ENCODE results near the gene FDXR.
A peak's percentile ranks its signal among the peaks of the same experiment; 100 is the strongest.

FDXR gene

DNA sequence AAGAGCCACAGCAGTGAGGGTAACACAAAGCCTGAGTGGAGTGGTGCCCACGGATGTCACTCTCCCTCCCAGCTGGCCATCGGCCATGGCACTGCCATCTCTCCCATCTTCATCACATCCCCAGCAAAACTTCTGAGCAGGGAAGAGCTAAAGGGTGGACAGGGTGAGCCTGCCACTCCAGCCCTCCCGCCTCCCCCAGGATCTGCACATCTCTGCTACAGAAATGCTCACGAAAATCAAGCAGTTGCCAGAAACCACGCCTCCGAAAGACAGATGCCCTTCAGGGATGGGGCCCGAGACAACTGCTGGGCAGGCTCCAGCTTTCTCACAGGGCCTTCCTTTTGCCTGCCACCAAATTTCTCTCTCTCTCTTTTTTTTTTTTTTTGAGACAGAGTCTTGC lies 16.7 kb downstream of the FDXR start:
- no peak for DNase-seq

DNA sequence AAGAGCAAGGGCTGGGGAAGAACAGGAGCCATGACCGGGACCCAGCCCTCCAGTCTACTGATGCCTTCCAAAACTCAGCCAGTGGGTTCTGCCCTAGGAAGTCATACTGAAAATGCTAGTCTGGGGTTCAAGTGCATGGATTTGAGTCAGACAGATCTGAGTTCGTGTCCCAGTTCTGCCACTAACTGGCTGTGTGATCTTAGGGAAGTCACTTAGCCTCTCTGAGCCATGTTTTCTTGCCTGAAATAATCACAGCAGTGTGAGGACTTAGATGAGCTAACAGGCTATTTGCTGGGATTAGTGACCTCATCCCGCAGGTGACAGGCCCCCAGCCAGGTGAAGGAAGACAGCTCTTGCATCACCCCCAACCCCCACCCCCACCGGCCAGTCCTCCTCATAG lies 17.5 kb downstream of the FDXR start:
- DNase-seq: no peak

DNA sequence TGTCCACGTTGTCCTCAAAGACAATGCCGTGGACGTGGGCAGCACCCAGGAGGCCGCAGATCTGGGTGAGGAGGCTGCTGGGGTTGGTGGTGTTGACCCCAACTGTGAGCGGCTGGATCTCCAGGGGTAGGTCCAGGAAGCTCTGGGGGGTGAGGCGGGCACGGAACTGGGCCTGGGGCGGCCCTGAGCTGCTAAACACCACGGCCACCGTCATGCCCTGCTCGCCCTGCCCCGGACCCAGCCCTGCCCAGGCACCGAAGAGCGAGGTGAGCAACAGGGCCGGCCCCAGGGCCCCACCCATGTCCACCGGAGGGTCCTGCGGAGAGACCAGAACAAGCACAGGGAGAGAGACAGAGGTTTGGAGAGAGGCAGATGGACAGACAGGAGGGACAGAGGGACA lies 18.0 kb downstream of the FDXR start:
- DNase-seq: no peak

DNA sequence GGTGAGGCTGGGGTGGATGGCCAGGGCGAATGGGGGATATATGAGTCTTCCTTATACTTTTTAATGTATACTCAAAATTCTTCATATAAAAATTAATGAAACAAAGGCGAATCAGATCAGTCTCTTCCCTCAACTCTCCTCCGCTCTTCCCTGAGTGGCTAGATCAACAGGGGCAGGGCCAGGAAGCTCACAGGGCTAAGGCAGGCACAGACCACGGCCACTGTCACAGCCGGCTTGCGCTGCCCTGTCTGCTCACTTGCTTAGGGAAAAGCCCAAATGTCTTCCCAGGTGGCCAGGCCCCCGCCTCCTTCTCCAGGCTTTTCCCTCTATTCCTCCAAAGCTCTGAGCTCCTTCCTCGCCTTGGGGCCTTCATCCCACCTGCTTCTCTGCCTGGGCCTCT lies 19.1 kb downstream of the FDXR start:
- DNase-seq: no peak

DNA sequence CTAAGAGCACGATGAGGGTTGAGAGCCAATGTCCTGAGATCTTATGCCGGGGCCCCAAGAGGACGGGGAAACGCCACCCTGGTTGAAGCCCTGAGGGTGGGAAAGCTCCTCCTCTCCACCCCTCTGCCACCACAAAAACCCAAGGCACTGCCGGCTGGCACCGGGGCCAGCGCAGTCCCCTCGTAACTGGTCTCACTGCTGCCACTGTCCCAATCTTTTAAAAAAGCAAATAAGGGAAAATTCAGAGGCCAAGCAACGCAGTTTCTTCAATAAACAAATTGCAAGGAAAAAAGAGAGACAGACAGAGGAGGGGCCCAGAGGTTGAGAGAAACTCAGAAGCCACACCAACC lies 19.8 kb downstream of the FDXR start:
- no peak for DNase-seq

DNA sequence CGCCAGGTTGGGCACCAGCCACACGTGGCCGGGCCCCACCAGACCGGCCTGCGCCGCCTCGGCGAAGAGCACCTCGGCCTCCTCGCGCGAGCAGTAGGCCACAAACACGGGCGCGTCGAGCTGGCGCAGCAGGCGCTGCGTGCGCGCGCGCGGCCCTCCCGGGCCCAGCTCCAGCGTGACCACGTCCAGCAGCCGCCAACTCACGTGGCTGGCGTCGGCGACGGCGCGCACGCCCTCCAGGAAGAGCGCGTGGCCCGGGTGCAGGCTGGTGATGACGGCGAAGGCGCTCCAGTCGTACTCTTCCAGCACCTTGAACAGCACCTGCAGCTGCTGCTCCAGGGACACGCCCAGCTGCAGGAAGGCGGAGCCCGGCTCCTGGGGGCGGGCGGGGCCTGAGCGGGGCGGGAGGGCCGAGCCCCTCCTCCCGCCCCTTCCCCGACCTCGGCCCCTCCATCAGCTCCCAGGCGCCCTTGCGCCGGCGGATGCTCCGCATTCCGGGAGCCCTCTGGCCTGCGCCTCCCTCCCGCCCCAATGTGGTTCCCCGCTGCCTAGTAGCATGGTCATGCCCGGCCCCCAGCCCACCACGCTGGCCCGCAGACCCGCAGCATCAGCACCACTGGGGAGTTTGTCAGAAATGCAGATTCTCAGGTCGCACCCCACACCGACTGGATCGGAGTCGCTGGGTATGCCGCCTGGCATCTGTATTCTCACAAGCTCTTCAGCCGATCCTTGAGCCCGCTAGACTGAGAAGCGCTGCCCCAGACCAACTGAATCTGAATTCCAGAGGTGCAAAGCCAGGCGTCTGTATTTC lies 20.4 kb downstream of the FDXR start:
- DNase-seq: peak; percentile 68

DNA sequence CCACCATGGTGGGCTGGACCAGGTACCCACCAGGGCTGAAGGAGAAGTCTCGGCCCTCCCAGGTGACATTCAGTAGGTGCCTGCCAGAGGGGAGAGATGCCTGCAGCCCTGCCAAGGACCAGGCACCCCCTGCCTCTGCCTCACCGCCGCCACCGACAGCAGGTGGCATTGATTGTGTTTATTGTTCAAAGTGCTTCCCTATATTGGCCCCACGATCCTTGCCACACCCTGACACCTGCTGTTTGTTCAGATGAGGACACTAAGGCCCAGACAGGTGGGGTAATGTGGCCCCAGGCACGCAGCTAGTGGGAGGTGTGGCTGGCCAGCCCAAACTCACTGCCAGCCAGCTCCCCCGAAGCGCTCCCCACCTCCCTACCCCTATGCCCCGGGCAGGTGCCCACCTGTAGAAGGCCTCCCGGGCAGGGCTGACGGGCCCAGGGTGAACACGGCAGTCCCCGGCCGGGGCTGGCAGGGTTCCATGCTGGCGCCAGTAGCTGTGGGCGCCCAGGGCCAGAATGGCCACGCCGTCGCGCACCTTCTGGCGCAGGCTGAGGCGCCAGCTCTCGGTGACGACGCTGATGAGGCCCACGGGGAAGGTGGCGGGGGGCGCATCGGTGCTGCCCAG lies 21.1 kb downstream of the FDXR start:
- no peak for DNase-seq

DNA sequence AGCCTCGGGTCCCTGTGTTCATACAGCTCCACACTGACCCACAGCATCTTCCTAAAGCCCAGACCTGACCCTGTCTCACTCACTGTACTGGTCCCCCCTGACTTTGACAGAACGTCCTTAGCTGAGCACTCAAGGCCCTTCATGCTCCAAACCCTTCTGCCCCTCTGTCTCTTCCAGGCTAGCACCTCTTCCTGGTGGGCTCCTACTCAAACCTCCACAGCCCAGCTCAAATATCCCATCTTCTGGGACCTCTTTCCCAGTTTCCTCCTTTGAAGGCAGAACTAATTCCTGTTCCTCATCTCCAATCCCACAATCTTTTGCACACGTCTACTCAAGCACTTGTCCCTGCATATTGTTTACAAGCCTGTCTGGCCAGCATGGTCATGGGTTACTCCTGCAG lies 21.9 kb downstream of the FDXR start:
- DNase-seq: no peak

DNA sequence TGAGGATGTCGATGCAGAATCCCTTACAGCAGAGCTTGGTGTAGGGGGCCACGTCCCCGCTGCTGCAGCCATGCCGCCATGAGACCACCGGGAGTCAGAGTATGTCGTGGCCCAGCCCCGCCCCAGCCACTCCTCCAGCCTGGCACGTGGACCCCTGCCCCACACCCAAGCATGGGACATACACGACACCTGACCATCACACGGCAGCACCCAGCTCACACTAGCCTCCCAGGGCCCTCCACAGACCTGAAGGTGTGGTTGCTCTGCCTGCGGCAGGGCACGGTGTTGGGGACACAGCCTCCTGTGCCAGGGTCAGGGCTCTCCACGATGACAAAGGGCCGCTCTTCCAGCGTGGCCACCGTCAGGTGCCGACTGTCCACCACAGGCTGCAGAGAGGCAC lies 22.5 kb downstream of the FDXR start:
- DNase-seq: no peak

DNA sequence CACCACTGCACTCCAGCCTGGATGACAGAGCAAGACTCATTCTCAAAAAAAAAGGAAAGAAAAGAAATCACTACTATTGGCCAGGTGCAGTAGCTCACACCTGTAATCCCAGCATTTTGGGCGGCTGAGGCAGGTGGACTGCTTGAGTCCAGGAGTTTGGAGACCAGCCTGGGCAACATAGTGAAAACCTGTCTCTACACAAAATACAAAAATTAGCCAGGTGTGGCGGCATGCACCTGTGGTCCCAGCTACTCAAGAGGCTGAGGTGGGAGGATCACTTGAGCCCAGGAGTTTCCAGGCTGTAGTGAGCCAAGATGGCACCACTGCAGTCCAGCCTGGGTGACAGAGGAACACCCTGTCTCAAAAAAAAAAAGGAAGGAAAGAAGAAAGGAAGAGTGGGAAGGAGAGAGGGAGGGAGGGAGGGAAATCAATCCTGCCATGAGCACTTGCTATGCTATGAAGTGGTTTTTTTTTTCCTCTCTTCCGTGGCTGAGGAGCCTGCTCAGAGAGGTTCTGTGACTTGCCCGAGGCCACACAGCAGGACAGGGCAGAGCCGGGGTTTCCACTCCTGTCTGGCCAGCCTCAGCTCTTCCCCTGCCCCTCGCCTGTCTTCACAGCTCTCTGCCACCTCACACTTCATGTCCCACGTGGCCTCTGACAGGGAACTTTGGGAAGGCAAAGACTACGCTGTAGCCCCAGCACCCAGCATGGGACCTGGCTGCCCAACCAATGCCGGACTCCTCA lies 24.0 kb downstream of the FDXR start:
- no peak for DNase-seq

DNA sequence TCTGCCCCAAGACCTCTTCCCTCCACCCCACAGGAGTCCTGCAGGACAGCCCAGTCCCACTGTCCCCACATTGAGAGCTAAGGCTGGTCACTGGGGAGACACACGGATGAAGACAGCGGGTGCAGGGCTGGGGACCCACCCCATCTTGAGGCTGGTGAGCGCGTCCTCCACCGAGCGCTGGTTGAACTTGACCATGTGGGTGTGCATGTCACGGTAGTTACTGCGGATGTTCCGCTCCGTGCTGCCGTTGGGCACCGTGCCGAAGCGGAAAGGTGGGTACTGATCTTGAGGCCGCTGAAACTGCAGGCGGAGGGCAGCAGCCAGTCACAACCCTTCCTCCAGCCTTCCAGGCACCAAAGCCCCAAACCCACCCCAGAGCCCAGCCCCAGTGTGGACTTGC lies 26.2 kb downstream of the FDXR start:
- DNase-seq: no peak

DNA sequence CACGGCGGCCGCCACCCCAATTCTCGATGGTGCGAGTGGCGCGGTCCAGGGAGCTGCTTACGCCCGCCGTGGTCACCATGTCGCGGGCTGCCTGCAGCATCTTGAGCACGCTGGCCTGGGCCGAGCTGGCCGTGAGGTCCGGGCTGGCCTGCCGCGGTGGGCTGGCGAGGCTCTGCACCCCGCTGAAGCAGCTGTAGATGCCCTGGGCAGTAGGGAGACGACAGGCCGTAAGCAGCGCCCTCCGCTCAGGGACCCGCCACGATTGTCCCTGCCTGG lies 29.5 kb downstream of the FDXR start:
- no peak for DNase-seq

DNA sequence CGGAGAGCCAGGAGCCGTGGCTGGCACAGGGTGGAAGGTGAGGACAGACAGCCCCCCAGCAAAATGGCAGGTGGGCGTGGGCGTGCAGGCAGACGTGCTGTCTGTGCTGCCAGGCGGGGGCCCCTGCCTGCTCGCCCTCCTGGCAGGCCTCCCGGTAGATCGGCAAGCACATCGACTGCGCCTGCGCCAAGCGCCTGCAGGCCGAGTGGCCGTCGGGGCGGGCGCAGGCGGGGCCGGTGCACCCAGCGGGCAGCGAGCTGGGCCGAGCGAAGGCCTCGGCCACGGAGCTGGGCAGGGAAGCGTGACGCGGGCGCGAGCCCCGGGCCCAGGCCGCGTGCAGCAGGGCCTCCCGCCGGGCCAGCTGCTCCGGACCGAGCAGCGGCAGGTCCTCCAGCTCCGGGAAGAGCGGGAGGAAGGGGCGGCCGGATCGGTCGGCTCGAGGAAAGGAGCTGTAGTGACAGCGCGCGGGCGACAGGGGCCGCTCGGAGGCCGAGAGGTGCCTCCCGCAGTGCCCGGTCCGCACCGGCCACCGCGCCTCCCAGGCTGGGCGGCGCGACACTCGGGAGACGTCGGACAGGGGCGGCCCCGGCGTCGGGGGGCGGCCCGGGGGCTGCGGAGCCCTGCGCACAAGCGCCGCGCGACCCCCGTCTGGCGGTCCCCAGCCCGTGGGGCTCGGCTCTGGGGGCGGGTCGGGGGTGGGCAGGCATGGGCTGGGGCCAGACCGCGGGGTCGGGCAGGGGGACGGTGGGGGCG lies 30.0 kb downstream of the FDXR start:
- no peak for DNase-seq

DNA sequence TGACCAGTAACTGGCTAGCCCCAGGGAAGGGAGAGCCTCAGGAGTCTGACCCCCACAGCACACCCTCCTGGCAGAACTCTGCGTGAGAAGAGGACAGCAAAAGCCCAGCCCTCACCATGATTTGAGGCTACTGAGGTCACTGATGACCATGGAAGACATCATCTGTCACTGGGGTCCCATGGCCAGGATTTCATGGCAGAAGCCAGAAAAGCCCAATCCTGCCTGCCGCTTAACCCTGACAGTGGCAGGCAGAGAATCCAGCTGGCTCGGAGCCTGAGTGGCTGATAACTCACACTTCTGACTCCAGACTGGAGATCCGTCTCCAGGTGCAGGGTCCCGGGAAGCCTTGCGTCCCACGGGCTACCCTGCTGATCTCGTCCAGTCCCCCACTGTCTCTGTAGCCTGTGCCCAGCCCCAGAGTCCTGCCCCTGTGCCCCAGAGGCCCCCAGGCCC lies 30.6 kb downstream of the FDXR start:
- DNase-seq: no peak

DNA sequence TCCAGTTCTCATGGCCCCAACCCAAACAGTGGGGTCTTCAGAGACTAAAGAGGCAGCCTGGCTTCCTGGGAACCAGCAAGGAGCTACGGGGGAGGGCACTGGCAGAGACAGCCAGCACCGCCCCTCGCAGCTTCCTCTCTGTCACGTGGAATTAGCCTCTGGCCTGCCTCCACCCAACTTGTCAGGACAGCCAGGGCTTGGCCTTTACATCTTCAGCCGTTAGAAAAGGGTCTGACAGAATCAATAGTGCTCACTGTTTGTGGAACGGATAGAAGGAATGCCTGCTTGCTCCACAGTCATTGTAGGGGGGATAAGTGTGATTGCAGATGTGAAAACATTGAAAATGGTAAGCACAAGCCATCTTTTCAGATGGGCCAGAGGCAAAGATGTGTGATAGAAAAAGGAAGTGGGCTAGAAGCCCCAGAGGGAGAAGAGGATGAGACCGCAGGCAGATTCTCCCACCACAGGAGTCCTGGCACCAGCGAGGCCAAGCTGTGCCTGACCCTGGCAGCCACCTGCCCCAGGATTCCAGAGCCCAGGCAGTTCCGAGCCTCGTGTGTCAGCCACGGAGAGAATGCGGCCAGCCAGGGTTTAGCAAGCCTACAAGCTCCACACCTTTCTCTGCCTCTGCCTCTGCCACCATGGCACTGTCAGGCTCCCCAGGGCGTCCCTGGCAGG lies 31.7 kb downstream of the FDXR start:
- no peak for DNase-seq

DNA sequence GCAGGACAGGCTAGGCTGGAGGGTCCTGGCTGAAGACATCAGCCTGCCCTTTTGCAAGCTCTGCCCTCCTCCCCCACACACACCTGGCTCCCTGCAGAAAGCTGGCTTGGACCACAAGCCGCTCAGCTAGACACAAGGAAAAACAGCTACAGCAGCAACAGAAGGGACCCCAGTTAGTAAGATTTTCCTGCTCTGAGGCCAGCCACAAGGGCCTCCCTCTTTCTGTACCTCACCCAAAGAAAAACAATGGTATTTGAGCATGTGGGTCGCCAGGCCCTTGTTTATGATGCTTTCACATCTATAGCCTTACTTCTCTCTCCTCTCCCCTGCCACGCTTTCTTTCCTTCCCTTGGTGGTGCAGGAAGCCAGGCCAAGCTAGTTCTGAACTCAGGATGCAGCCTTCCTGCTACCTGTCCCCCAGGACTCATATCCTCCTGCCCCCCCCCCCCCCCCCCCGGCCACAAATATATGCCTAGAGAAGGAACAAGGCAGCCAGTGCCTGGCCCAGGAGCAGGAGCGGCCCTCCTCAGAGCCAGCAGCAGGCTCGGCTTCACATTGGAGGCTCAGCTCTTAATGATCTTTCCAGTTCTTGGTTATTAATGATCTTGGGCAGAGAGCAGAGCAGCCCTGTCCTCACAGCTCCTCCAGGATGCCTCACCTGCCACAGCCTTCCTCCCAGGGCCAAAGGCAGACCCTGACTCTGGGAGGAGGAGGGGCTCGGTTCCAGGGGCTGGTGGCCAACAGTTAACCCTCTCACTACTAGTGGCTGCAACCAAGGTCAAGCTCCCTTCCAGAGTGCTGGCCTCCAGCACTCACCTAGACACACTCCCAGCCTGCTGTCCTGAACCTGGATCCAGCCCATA lies 32.6 kb downstream of the FDXR start:
- no peak for DNase-seq

DNA sequence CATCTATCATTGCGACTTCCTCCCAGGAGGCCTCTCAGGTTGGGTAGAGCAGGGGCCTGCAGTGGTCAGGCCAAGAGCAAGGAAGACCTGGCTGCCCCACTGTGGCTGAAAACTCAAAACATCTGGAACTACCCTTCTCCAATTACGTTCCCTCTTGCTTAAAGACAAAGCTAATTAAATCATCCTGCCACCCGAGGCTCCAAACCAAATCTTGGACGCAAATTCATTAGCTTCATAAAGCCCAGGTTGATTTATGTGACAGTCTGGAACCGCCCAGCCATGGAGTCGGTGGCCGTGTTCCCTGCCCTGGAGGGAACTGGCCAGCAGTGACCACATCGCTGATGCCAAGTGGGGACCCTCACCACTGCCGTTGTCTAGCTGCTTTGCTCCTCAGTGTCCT lies 34.5 kb downstream of the FDXR start:
- no peak for DNase-seq

DNA sequence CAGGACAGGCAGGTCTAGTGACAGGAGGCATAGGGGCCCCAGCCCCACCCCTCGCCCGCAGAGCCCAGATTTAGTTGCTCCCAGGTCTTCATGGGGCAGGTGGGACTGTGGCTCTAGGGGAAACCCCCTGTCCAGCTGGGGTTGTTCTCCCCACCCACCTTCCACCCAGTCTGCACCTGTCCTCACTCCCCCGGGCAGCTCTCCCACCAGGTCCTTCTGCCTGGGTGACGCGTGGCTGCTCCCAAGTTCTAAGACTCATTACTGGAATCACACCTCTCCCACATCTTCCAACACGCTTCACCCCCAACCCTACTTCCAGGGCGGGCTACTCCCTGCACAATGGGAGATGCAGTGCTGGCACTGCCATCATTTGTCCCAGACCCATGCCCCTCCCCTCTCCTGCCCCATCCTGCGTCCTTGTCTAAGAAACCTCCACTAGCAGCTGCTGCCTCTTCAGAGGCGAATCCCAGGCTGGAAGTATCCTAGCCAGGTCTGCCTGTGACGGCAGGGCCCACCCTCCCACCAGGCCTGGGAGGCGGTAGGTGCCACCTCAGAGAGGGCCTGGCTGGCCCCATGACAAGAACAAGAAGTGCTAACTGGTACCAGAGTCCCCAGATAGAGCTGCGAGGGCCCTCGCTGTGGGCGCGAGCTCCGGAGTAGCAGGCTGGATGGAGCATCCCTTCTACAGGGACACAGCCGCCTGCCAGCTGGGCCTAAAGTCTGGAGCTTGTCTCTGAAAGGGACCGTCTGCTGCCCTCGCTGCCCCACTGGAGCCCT lies 35.9 kb downstream of the FDXR start:
- DNase-seq: no peak

DNA sequence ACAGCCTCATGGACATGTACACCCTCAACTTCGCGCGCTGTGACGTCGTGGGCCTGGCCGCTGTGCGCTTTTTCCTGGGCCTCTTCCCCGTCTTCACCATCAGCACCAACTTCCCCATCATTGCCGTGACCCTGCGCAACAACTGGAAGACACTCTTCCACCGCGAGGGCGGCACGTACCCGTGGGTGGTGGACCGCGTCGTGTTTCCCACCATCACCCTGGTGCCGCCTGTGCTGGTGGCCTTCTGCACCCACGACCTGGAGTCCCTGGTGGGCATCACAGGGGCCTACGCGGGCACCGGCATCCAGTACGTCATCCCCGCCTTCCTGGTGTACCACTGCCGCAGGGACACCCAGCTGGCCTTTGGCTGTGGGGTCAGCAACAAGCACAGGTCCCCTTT lies 36.6 kb downstream of the FDXR start:
- no peak for DNase-seq

DNA sequence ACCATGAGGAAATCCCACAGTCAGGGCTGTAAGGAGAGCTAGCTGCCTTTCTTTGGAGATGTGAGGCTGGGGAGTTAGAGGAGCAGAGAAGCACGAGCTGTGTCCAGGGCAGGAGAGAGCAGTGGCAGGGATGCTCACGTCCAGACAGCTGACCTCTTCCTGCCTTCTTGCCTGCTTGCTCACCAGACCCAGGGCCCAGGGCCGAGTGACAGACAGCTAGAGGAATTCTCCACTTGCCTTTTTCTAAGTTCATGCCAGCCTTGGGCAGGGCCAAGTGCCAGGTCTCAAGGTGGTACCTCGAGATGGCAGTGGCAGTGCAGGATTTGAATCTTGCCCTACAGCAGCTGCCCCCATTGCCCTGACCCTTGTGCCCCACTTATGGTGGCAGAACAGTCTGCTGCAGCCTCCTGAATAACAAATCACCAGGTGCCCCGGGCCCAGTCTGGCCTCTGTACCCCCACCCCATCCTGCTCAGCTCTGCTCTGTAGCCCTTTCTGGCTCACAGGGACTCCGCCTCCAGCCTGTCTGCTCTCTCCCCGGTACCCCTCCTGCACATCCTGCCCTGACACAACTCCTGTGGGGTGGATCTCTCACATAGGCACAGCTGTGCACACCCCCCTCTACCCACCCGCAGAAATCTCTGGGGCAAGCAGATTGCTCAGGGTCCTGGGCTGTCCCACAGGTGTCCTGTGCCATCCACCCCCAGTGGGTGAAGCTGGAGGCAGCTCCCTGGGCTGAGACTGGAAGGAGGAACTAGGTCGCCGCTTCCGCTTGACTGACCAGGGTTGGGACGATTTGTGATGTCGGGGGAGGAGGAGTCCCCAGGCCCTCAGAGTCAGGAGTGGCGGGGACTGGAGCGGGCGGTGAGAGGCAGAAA lies 39.1 kb downstream of the FDXR start:
- no peak for DNase-seq
